Measurements from ENCODE around the gene ECE1. TPM values are rescaled to one million over a fixed set of nuclear protein-coding genes. Genes with fewer than 3 reads are reported as not detected.

ECE1 gene
- total RNA-seq, 4 donors from 2014 or later, result 105 to 122 (median 112) TPM

- no peak overlapping the region for H3K27ac ChIP-seq
- DNase-seq, result no peak
- no peaks in the 10 kb centered on the region for H3K27me3 ChIP-seq
- TF ChIP-seq CTCF (IDR thresholded peaks at IDR 0.05) (no peak), POLR2A (IDR thresholded peaks at IDR 0.05) (no peak)
- H3K4me1 ChIP-seq, result no peaks in the 10 kb centered on the region
- H3K36me3 ChIP-seq, result peaks cover 0 to 91% (median 0%) of the 10 kb centered on the region in 3 donors
- no peaks in the 10 kb centered on the region for H3K9me3 ChIP-seq
- no peak overlapping the region for H3K4me3 ChIP-seq
Measured at GRCh38 chr1:21244154-21244553, 46.1 kb downstream of the ECE1 start.

GRCh38 chr1:21242846-21243245 is 47.4 kb downstream of the ECE1 start:
- Histone ChIP-seq H3K27me3 (no peaks in the 10 kb centered on the region), H3K36me3 (peaks cover 0 to 94% (median 0%) of the 10 kb centered on the region in 3 donors), H3K4me3 (no peak overlapping the region), H3K27ac (no peak overlapping the region), H3K4me1 (no peaks in the 10 kb centered on the region), H3K9me3 (no peaks in the 10 kb centered on the region)
- DNase-seq, result no peak
- TF ChIP-seq CTCF (IDR thresholded peaks at IDR 0.05), result no peak
- no peak for TF ChIP-seq POLR2A (IDR thresholded peaks at IDR 0.05)

- Histone ChIP-seq H3K27me3 (no peaks in the 10 kb centered on the region), H3K9me3 (no peaks in the 10 kb centered on the region), H3K4me3 (no peak overlapping the region), H3K27ac (no peak overlapping the region), H3K4me1 (no peaks in the 10 kb centered on the region), H3K36me3 (peaks cover 0 to 96% (median 0%) of the 10 kb centered on the region in 3 donors)
- DNase-seq, result no peak
- TF ChIP-seq POLR2A (IDR thresholded peaks at IDR 0.05), result no peak
- no peak for TF ChIP-seq CTCF (IDR thresholded peaks at IDR 0.05)
Measured at GRCh38 chr1:21241771-21242581, 48.3 kb downstream of the ECE1 start.

GRCh38 chr1:21240706-21241105 is 49.6 kb downstream of the ECE1 start:
- Histone ChIP-seq H3K36me3 (peaks cover 0 to 96% (median 0%) of the 10 kb centered on the region in 3 donors), H3K9me3 (no peaks in the 10 kb centered on the region), H3K27me3 (no peaks in the 10 kb centered on the region), H3K27ac (no peak overlapping the region), H3K4me1 (no peaks in the 10 kb centered on the region), H3K4me3 (no peak overlapping the region)
- DNase-seq, result no peak
- TF ChIP-seq POLR2A (IDR thresholded peaks at IDR 0.05) (no peak), CTCF (IDR thresholded peaks at IDR 0.05) (no peak)

- DNase-seq, result no peak
- Histone ChIP-seq H3K36me3 (peaks cover 0 to 96% (median 0%) of the 10 kb centered on the region in 3 donors), H3K9me3 (no peaks in the 10 kb centered on the region), H3K27me3 (no peaks in the 10 kb centered on the region), H3K4me3 (no peak overlapping the region), H3K4me1 (no peaks in the 10 kb centered on the region), H3K27ac (no peak overlapping the region)
- no peak for TF ChIP-seq POLR2A (IDR thresholded peaks at IDR 0.05)
- no peak for TF ChIP-seq CTCF (IDR thresholded peaks at IDR 0.05)
Measured at GRCh38 chr1:21239221-21239620, 51.0 kb downstream of the ECE1 start.
